NCI-H1694 treated with DMSO at 0.1 percent for 48 hours (cell line): ENCODE data around the gene IP6K2.
A peak's percentile ranks its signal among the peaks of the same experiment; 100 is the strongest.

ENCODE experiments used
- DNase-seq: peaks from one replicate; lab custom pipeline; 2025; lab: John Stamatoyannopoulos, UW

Gene IP6K2

GRCh38 chr3:48663489-48664312, 53.3 kb downstream of the IP6K2 start:
- peak; percentile 78 for DNase-seq

- DNase-seq = peak; percentile 44
Observed at GRCh38 chr3:48662753-48663488, 54.1 kb downstream of the IP6K2 start, which contains the start of gene CELSR3. Gene CELSR3, minus strand, starts transcription at chr3:48662886. Its CDS starts 252 bp downstream, at chr3:48662634.

GRCh38 chr3:48662145-48662752, 54.8 kb downstream of the IP6K2 start:
- no peak for DNase-seq

- no peak for DNase-seq
Observed at GRCh38 chr3:48661501-48662144, 55.4 kb downstream of the IP6K2 start.

- DNase-seq = no peak
Observed at GRCh38 chr3:48660800-48661400, 56.1 kb downstream of the IP6K2 start.

GRCh38 chr3:48656841-48657281, 60.2 kb downstream of the IP6K2 start:
- DNase-seq = no peak

- DNase-seq = no peak
Observed at GRCh38 chr3:48656061-48656840, 60.8 kb downstream of the IP6K2 start.

- DNase-seq = no peak
Observed at GRCh38 chr3:48655606-48656005, 61.4 kb downstream of the IP6K2 start.

GRCh38 chr3:48655063-48655462, 62.0 kb downstream of the IP6K2 start:
- no peak for DNase-seq

GRCh38 chr3:48652923-48653715, 63.9 kb downstream of the IP6K2 start:
- no peak for DNase-seq

GRCh38 chr3:48651771-48652170, 65.2 kb downstream of the IP6K2 start:
- DNase-seq = no peak

GRCh38 chr3:48650723-48651122, 66.3 kb downstream of the IP6K2 start:
- DNase-seq = no peak

- DNase-seq = no peak
Observed at GRCh38 chr3:48648188-48648850, 68.7 kb downstream of the IP6K2 start.

GRCh38 chr3:48647714-48648113, 69.3 kb downstream of the IP6K2 start:
- no peak for DNase-seq

- DNase-seq = no peak
Observed at GRCh38 chr3:48644898-48645760, 71.9 kb downstream of the IP6K2 start.

- DNase-seq = no peak
Observed at GRCh38 chr3:48642605-48643004, 74.4 kb downstream of the IP6K2 start.

GRCh38 chr3:48641396-48641795, 75.6 kb downstream of the IP6K2 start:
- no peak for DNase-seq

- DNase-seq = no peak
Observed at GRCh38 chr3:48639944-48640606, 76.9 kb downstream of the IP6K2 start.
